GM23338 (cell line): Measurements from ENCODE around the gene AKNA. TPM values are rescaled to one million over a fixed set of nuclear protein-coding genes. Genes with fewer than 3 reads are reported as not detected.

ENCODE experiments used
- ATAC-seq: fragments of 200-7000 bp; cut with Tn5 transposase; 3 replicates; pipeline ENCODE4 v1.9.1; 2020
- DNase-seq: peaks from one replicate; pipeline ENCODE4 v3.0.0-alpha.2; 2015; ENCODE audit warnings: low spot score
- H2AFZ ChIP-seq: fragments of 200-600 bp; sonication (generic); 2 replicates; pipeline ENCODE4 v1.8.0; 2016; ENCODE audit warnings: antibody characterized with exemption, mild to moderate bottlenecking, moderate library complexity
- H3F3A ChIP-seq: fragments of 200-600 bp; sonication (generic); replicated peaks from 2 replicates; pipeline ENCODE4 v1.8.0; 2017; ENCODE audit warnings: antibody characterized with exemption, mixed run types, low read depth
- H3K27ac ChIP-seq: fragments of 200-600 bp; sonication (generic); 2 replicates; pipeline ENCODE4 v1.6.1; 2016; ENCODE audit warnings: low read depth
- H3K27me3 ChIP-seq: fragments of 200-600 bp; sonication (generic); 2 replicates; pipeline ENCODE4 v1.8.0; 2016; ENCODE audit warnings: mild to moderate bottlenecking, mixed run types, moderate library complexity; ENCODE audit not compliant: insufficient read depth
- H3K36me3 ChIP-seq: fragments of 200-600 bp; sonication (generic); 2 replicates; pipeline ENCODE4 v1.8.0; 2016; ENCODE audit warnings: mild to moderate bottlenecking; ENCODE audit not compliant: insufficient read depth
- H3K4me1 ChIP-seq: fragments of 200-600 bp; sonication (generic); 2 replicates; pipeline ENCODE4 v1.8.0; 2016; ENCODE audit warnings: mild to moderate bottlenecking, moderate library complexity; ENCODE audit not compliant: insufficient read depth
- H3K4me2 ChIP-seq: fragments of 200-600 bp; sonication (generic); 2 replicates; pipeline ENCODE4 v1.7.1; 2017; ENCODE audit warnings: mixed run types
- H3K4me3 ChIP-seq: fragments of 200-600 bp; sonication (generic); 2 replicates; pipeline ENCODE4 v1.6.1; 2016; ENCODE audit warnings: mixed run types
- H3K79me2 ChIP-seq: fragments of 200-600 bp; sonication (generic); replicated peaks from 2 replicates; pipeline ENCODE4 v1.8.0; 2017; ENCODE audit warnings: mild to moderate bottlenecking; ENCODE audit not compliant: insufficient read depth
- H3K9me2 ChIP-seq: fragments of 200-600 bp; sonication (generic); 2 replicates; pipeline ENCODE4 v1.8.0; 2017; ENCODE audit not compliant: insufficient read depth
- H4K20me1 ChIP-seq: fragments of 200-600 bp; sonication (generic); replicated peaks from 2 replicates; pipeline ENCODE4 v1.8.0; 2017; ENCODE audit warnings: mild to moderate bottlenecking; ENCODE audit not compliant: insufficient read depth
- H3K27ac Mint-ChIP-seq: 2 replicates; pipeline ENCODE4 v1.8.0; 2020; ENCODE audit warnings: inconsistent platforms, mild to moderate bottlenecking, moderate library complexity, mixed read lengths
- H3K27me3 Mint-ChIP-seq: 3 replicates; pipeline ENCODE4 v1.8.0; 2022; ENCODE audit warnings: low read depth, mild to moderate bottlenecking, moderate library complexity, mixed read lengths, inconsistent platforms; ENCODE audit not compliant: insufficient read depth, poor library complexity
- H3K36me3 Mint-ChIP-seq: 3 replicates; pipeline ENCODE4 v1.8.0; 2021; ENCODE audit warnings: low read depth, mild to moderate bottlenecking, inconsistent platforms, moderate library complexity, mixed read lengths
- H3K4me1 Mint-ChIP-seq: 3 replicates; pipeline ENCODE4 v1.8.0; 2020; ENCODE audit warnings: mild to moderate bottlenecking, inconsistent platforms, mixed read lengths
- H3K4me3 Mint-ChIP-seq: 3 replicates; pipeline ENCODE4 v1.8.0; 2021; ENCODE audit warnings: moderate library complexity, mild to moderate bottlenecking, inconsistent platforms, mixed read lengths
- H3K9me3 Mint-ChIP-seq: 3 replicates; pipeline ENCODE4 v1.8.0; 2020; ENCODE audit warnings: moderate library complexity, mild to moderate bottlenecking, inconsistent platforms, mixed read lengths
- CREB1 ChIP-seq: fragments of 250-450 bp; sonication (Bioruptor Pico); IDR thresholded peaks from 2 replicates; pipeline ENCODE4 v1.5.0; 2020; ENCODE audit warnings: low read depth, mild to moderate bottlenecking, moderate library complexity
- EZH2 ChIP-seq: fragments of 200-600 bp; sonication (generic); IDR thresholded peaks from one replicate; pipeline ENCODE4 v1.8.0; 2017; ENCODE audit warnings: antibody characterized with exemption, mild to moderate bottlenecking, low read depth; ENCODE audit not compliant: unreplicated experiment
- EZH2phosphoT487 ChIP-seq: fragments of 200-600 bp; sonication (generic); IDR thresholded peaks from one replicate; pipeline ENCODE4 v1.8.1; 2018; ENCODE audit warnings: antibody characterized with exemption; ENCODE audit not compliant: unreplicated experiment
- JUNB ChIP-seq: IDR thresholded peaks from one replicate; pipeline ENCODE4 v1.6.1; 2016; ENCODE audit warnings: antibody characterized with exemption; ENCODE audit not compliant: unreplicated experiment
- NANOG ChIP-seq: IDR thresholded peaks from 2 replicates; pipeline ENCODE4 v1.6.1; 2016; ENCODE audit warnings: antibody characterized with exemption, borderline replicate concordance
- POLR2AphosphoS5 ChIP-seq: IDR thresholded peaks from 2 replicates; pipeline ENCODE4 v1.6.1; 2016; ENCODE audit warnings: antibody characterized with exemption, low read depth
- REST ChIP-seq: IDR thresholded peaks from one replicate; pipeline ENCODE4 v1.6.1; 2018; ENCODE audit warnings: antibody characterized with exemption; ENCODE audit not compliant: unreplicated experiment
- STAT1 ChIP-seq: IDR thresholded peaks from one replicate; pipeline ENCODE4 v1.6.1; 2016; ENCODE audit warnings: antibody characterized with exemption; ENCODE audit not compliant: unreplicated experiment
- ZNF114 ChIP-seq: fragments of 250-450 bp; sonication (Bioruptor Pico); IDR thresholded peaks from 2 replicates; pipeline ENCODE4 v1.5.0; 2020; ENCODE audit warnings: mild to moderate bottlenecking, moderate library complexity
- ZNF331 ChIP-seq: fragments of 250-450 bp; sonication (Bioruptor Pico); IDR thresholded peaks from 2 replicates; pipeline ENCODE4 v1.5.0; 2020; ENCODE audit warnings: low read depth, mild to moderate bottlenecking, moderate library complexity
- polyA plus RNA-seq: library from polyadenylated mRNA; unstranded; fragments of >200 nt; fragmentation: Nextera tagmentation; extraction: Ambion mirVana; gene quantifications from 2 replicates; pipeline ENCODE4 v1.2.1, GENCODE V29; 2016
- total RNA-seq: library from RNA; depleted of rRNA; stranded (reverse); fragments of >200 nt; shearing (Covaris generic); gene quantifications from 2 replicates; pipeline ENCODE4 v1.2.3, GENCODE V29; 2014
- TF ChIP-seq, protein P1 (sequence below): IDR thresholded peaks from 2 replicates; pipeline ENCODE4 v1.6.1; 2016; ENCODE audit warnings: antibody characterized with exemption
- TF ChIP-seq, protein P2 (sequence below): fragments of 250-450 bp; sonication (Bioruptor Pico); IDR thresholded peaks from 2 replicates; pipeline ENCODE4 v1.5.0; 2020; ENCODE audit warnings: mild to moderate bottlenecking, moderate library complexity
- TF ChIP-seq, protein P3 (sequence below), 2 experiments: fragments of 200-600 bp in 1 of 2; sonication (generic) in 1 of 2; conservative IDR thresholded peaks; 2 replicates each; pipeline versions ENCODE4 v1.5.1 to v1.6.1; 2016 to 2017; ENCODE audit warnings: antibody characterized with exemption in 2 of 2, low read depth in 2 of 2, mild to moderate bottlenecking in 2 of 2, moderate library complexity in 1 of 2

AKNA gene
- total and polyA plus RNA-seq, 2 experiments from 2014 or later, result 9.0 to 28.1 TPM

GRCh38 chr9:114404531-114404930 lies 16.7 kb upstream of the AKNA start:
- Histone ChIP-seq H2AFZ (no peak overlapping the region), H3K36me3 (no peaks in the 10 kb centered on the region)
- H3K27ac Mint-ChIP-seq, result no peak overlapping the region

More at GRCh38 chr9:114404531-114404930, 16.7 kb upstream of the AKNA start:
- Histone ChIP-seq H3K27me3 (no peaks in the 10 kb centered on the region), H3K9me2 (no peaks in the 10 kb centered on the region), H3K4me3 (no peak overlapping the region), H4K20me1 (no peaks in the 10 kb centered on the region), H3K4me2 (no peak overlapping the region), H3F3A (no peaks in the 10 kb centered on the region), H3K4me1 (peaks cover 12% of the 10 kb centered on the region; the same call in 1 of the 2 replicates), H3K79me2 (no peaks in the 10 kb centered on the region), H3K27ac (no peak overlapping the region)
- TF ChIP-seq NANOG (no peak), ZNF331 (CRISPR knock-in tag) (no peak), EZH2phosphoT487 (no peak), POLR2AphosphoS5 (no peak), JUNB (no peak), EZH2 (no peak), STAT1 (no peak), ZNF114 (no peak), CREB1 (CRISPR knock-in tag) (no peak), REST (no peak)
- TF ChIP-seq, protein P1, sequence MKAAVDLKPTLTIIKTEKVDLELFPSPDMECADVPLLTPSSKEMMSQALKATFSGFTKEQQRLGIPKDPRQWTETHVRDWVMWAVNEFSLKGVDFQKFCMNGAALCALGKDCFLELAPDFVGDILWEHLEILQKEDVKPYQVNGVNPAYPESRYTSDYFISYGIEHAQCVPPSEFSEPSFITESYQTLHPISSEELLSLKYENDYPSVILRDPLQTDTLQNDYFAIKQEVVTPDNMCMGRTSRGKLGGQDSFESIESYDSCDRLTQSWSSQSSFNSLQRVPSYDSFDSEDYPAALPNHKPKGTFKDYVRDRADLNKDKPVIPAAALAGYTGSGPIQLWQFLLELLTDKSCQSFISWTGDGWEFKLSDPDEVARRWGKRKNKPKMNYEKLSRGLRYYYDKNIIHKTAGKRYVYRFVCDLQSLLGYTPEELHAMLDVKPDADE, result no peak
- TF ChIP-seq, protein P2, sequence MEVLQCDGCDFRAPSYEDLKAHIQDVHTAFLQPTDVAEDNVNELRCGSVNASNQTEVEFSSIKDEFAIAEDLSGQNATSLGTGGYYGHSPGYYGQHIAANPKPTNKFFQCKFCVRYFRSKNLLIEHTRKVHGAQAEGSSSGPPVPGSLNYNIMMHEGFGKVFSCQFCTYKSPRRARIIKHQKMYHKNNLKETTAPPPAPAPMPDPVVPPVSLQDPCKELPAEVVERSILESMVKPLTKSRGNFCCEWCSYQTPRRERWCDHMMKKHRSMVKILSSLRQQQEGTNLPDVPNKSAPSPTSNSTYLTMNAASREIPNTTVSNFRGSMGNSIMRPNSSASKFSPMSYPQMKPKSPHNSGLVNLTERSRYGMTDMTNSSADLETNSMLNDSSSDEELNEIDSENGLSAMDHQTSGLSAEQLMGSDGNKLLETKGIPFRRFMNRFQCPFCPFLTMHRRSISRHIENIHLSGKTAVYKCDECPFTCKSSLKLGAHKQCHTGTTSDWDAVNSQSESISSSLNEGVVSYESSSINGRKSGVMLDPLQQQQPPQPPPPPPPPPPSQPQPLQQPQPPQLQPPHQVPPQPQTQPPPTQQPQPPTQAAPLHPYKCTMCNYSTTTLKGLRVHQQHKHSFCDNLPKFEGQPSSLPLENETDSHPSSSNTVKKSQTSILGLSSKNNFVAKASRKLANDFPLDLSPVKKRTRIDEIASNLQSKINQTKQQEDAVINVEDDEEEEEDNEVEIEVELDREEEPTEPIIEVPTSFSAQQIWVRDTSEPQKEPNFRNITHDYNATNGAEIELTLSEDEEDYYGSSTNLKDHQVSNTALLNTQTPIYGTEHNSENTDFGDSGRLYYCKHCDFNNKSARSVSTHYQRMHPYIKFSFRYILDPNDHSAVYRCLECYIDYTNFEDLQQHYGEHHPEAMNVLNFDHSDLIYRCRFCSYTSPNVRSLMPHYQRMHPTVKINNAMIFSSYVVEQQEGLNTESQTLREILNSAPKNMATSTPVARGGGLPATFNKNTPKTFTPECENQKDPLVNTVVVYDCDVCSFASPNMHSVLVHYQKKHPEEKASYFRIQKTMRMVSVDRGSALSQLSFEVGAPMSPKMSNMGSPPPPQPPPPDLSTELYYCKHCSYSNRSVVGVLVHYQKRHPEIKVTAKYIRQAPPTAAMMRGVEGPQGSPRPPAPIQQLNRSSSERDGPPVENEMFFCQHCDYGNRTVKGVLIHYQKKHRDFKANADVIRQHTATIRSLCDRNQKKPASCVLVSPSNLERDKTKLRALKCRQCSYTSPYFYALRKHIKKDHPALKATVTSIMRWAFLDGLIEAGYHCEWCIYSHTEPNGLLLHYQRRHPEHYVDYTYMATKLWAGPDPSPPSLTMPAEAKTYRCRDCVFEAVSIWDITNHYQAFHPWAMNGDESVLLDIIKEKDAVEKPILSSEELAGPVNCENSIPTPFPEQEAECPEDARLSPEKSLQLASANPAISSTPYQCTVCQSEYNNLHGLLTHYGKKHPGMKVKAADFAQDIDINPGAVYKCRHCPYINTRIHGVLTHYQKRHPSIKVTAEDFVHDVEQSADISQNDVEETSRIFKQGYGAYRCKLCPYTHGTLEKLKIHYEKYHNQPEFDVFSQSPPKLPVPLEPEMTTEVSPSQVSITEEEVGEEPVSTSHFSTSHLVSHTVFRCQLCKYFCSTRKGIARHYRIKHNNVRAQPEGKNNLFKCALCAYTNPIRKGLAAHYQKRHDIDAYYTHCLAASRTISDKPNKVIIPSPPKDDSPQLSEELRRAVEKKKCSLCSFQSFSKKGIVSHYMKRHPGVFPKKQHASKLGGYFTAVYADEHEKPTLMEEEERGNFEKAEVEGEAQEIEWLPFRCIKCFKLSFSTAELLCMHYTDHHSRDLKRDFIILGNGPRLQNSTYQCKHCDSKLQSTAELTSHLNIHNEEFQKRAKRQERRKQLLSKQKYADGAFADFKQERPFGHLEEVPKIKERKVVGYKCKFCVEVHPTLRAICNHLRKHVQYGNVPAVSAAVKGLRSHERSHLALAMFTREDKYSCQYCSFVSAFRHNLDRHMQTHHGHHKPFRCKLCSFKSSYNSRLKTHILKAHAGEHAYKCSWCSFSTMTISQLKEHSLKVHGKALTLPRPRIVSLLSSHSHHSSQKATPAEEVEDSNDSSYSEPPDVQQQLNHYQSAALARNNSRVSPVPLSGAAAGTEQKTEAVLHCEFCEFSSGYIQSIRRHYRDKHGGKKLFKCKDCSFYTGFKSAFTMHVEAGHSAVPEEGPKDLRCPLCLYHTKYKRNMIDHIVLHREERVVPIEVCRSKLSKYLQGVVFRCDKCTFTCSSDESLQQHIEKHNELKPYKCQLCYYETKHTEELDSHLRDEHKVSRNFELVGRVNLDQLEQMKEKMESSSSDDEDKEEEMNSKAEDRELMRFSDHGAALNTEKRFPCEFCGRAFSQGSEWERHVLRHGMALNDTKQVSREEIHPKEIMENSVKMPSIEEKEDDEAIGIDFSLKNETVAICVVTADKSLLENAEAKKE (CRISPR knock-in tag), result no peak
- TF ChIP-seq, protein P3, sequence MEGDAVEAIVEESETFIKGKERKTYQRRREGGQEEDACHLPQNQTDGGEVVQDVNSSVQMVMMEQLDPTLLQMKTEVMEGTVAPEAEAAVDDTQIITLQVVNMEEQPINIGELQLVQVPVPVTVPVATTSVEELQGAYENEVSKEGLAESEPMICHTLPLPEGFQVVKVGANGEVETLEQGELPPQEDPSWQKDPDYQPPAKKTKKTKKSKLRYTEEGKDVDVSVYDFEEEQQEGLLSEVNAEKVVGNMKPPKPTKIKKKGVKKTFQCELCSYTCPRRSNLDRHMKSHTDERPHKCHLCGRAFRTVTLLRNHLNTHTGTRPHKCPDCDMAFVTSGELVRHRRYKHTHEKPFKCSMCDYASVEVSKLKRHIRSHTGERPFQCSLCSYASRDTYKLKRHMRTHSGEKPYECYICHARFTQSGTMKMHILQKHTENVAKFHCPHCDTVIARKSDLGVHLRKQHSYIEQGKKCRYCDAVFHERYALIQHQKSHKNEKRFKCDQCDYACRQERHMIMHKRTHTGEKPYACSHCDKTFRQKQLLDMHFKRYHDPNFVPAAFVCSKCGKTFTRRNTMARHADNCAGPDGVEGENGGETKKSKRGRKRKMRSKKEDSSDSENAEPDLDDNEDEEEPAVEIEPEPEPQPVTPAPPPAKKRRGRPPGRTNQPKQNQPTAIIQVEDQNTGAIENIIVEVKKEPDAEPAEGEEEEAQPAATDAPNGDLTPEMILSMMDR (conservative IDR thresholded peaks at IDR 0.05; ENCODE audit: low read depth in 2 of 2), result no peak
- Mint-ChIP-seq H3K27me3 (peaks cover 6% of the 10 kb centered on the region), H3K4me1 (peaks cover 19% of the 10 kb centered on the region), H3K9me3 (no peaks in the 10 kb centered on the region), H3K36me3 (no peaks in the 10 kb centered on the region), H3K4me3 (no peak overlapping the region)
- DNase-seq (no peak), ATAC-seq (no peak)
